ENCODE data around the gene ZBTB40.
A peak's percentile ranks its signal among the peaks of the same experiment; 100 is the strongest.

The ZBTB40 gene

GRCh38 chr1:22451702-22452480, at the start of gene ZBTB40:
TSS of gene ZBTB40 (plus strand) at chr1:22451851. CDS start at chr1:22489949, 38,098 bp downstream.
- peak; percentile 78 to 92 (median 88) for DNase-seq (ENCODE audit: low read depth in 4 of 4, low spot score in 1 of 4)

GRCh38 chr1:22402356-22403053, 49.1 kb upstream of the ZBTB40 start:
- DNase-seq (ENCODE audit: low read depth in 4 of 4, low spot score in 1 of 4), result no peak

- no peak for DNase-seq (ENCODE audit: low read depth in 4 of 4, low spot score in 1 of 4)
Measured at GRCh38 chr1:22404486-22404885, 47.2 kb upstream of the ZBTB40 start.

- no peak for DNase-seq (ENCODE audit: low read depth in 4 of 4, low spot score in 1 of 4)
Measured at GRCh38 chr1:22406722-22407495, 44.7 kb upstream of the ZBTB40 start.

- DNase-seq (ENCODE audit: low read depth in 4 of 4, low spot score in 1 of 4), result no peak
Measured at GRCh38 chr1:22408230-22408629, 43.4 kb upstream of the ZBTB40 start.

- DNase-seq (ENCODE audit: low read depth in 4 of 4, low spot score in 1 of 4), result no peak
Measured at GRCh38 chr1:22410401-22410800, 41.2 kb upstream of the ZBTB40 start.

GRCh38 chr1:22410928-22411495, 40.6 kb upstream of the ZBTB40 start:
- no peak for DNase-seq (ENCODE audit: low read depth in 4 of 4, low spot score in 1 of 4)

- DNase-seq (ENCODE audit: low read depth in 4 of 4, low spot score in 1 of 4), result no peak
Measured at GRCh38 chr1:22411589-22411988, 40.1 kb upstream of the ZBTB40 start.

GRCh38 chr1:22412932-22413727, 38.5 kb upstream of the ZBTB40 start:
- no peak for DNase-seq (ENCODE audit: low read depth in 4 of 4, low spot score in 1 of 4)

GRCh38 chr1:22413799-22414198, 37.9 kb upstream of the ZBTB40 start:
- no peak for DNase-seq (ENCODE audit: low read depth in 4 of 4, low spot score in 1 of 4)

- DNase-seq (ENCODE audit: low read depth in 4 of 4, low spot score in 1 of 4), result no peak
Measured at GRCh38 chr1:22414244-22414751, 37.4 kb upstream of the ZBTB40 start.

- DNase-seq (ENCODE audit: low read depth in 4 of 4, low spot score in 1 of 4), result no peak
Measured at GRCh38 chr1:22415489-22415888, 36.2 kb upstream of the ZBTB40 start.

GRCh38 chr1:22416555-22417454, 34.8 kb upstream of the ZBTB40 start:
- DNase-seq (ENCODE audit: low read depth in 4 of 4, low spot score in 1 of 4), result peak; percentile 47 to 61 (median 60)

GRCh38 chr1:22417466-22417865, 34.2 kb upstream of the ZBTB40 start:
- DNase-seq (ENCODE audit: low read depth in 4 of 4, low spot score in 1 of 4), result no peak

- DNase-seq (ENCODE audit: low read depth in 4 of 4, low spot score in 1 of 4), result no peak
Measured at GRCh38 chr1:22418312-22418711, 33.3 kb upstream of the ZBTB40 start.

- DNase-seq (ENCODE audit: low read depth in 4 of 4, low spot score in 1 of 4), result no peak
Measured at GRCh38 chr1:22418933-22419382, 32.7 kb upstream of the ZBTB40 start.

GRCh38 chr1:22420455-22421053, 31.1 kb upstream of the ZBTB40 start:
- DNase-seq (ENCODE audit: low read depth in 4 of 4, low spot score in 1 of 4), result peak in 3 of 4 experiments; percentile 15 to 40 (median 33)

GRCh38 chr1:22426781-22427180, 24.9 kb upstream of the ZBTB40 start:
- DNase-seq (ENCODE audit: low read depth in 4 of 4, low spot score in 1 of 4), result no peak

- DNase-seq (ENCODE audit: low read depth in 4 of 4, low spot score in 1 of 4), result no peak
Measured at GRCh38 chr1:22428672-22429071, 23.0 kb upstream of the ZBTB40 start.

Measured in stimulated activated CD4-positive, alpha-beta T cell treated with anti-CD3 and anti-CD28 coated beads, Interleukin-1b, Interleukin-23, amount 100 ng/mL, for 24 hours (primary cell).